Stimulated activated CD4-positive, alpha-beta T cell treated with anti-CD3 and anti-CD28 coated beads, Interleukin-1b, Interleukin-23, amount 100 ng/mL, for 4 hours (primary cell): Measurements from ENCODE around the gene LRRC4C.

Source experiments
- DNase-seq, 2 donors: peaks; one replicate each; pipeline ENCODE4 v3.0.0-alpha.2; 2020; ENCODE audit warnings: low read depth in 2 of 2

LRRC4C gene

DNA sequence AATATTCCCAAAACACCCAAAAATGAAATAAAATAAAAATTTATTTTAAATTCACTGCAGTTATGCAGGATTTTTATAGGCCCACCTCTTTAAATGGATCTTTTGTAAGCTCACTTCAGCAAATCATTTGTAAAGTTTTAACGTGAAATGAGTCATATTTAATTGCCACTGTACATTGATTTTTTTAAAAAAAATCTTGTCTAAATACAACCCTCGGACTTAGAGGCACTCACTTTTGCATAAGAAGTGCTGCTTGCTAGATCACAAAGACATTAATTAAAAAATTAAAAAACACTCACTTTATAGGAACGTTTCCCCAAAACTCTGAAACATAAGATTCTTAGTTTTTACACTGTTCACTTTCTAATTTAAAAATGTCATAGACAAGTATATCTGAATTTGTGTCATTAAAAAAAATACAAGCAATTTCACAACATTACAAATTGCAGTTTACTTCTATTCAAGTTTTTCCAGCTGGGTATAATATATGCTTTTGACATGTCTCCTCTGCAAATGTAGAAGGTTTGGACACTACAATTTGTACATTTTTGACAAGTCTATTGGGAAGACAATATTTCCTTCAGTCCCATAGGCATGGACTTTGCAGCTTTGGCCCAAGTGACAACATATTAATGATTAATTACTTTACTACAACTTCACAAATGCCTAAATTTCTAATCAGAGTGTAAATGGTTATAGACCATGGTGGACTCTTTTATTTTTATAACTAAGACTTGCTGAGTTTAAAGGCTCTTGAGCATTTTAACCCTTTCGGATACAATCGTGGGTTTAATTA, 1088.4 kb downstream of the LRRC4C start:
- no peak for DNase-seq

DNA sequence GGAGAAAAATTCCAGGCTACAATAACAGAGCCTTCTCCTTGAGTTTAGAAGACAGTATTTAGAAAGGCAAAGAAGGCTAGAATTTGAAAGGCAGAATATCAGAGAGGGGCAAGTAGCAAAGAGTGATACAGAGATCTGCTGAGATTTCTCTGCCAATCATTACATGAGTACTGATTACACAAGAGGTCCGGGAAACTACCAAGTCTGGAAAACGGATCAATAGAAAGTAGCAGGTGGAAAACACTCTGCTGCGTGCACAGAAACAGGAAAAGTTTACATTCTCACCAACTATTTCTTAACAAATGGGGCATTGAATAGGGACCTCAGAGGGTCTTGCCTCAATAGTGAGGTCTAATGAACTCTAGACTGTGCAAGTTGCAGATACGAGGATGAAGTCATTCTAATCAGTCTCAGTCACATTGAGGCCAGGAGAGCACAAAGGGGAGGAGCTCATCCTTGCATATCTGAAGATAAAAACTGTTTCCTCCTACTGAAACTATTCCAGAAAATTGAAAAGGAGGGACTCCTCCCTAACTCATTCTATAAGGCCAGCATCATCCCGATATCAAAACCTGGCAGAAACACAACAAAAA, 1099.2 kb downstream of the LRRC4C start:
- no peak for DNase-seq

DNA sequence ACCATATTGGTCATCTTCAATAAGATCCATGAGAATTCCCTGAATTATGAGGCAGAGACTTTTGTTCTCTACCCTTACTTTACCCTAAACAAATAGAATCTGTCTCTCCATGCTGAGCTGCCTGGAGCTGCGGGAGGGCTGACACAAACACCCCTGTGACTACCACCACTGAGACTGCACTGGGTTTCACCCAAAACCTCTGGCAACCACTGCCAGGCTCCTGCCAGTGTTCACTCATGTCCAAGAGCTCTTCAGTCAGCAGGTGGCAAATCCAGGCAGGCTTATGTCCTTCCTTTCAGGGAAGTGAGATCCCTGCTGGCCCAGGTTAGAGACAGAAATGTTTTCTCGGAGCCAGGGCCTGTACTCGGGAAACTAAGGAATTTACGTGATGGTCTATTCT, 1105.3 kb downstream of the LRRC4C start:
- DNase-seq, result no peak

DNA sequence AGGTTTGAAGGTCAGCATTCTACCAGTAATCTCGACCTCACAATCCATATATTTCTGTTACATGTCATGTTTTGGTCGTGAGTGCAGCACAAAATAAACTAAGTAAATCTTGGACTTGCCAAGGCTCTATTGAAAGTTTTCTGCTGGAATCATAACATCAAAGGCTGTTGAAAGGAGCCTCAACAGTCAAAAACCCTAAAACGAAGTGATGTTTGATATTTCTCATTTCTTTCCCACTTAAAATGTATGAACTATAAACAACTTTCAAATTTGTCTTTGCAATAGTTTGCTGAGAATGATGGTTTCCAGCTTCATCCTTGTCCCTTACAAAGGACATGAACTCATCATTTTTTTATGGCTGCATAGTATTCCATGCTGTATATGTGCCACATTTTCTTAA, 1118.5 kb downstream of the LRRC4C start:
- DNase-seq, result no peak

DNA sequence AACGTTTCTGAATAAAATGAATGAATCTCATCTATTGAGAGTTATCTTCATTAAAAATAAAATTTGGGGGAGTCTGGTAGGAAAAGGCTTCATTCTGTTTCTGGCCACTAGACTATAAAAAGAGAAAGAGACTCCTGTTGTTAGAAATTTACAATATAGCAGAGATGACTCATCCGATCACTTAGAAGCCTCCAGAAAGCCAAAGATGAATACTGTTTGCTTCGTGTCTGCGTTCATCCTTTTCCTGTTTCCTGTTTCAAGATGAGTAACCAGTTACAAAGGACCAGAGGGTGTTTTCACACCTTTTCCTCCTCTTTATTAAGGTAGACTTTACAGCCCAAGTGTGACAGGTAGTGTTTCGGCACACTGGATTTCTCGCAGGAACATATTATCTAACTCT, 1120.7 kb downstream of the LRRC4C start:
- no peak for DNase-seq

DNA sequence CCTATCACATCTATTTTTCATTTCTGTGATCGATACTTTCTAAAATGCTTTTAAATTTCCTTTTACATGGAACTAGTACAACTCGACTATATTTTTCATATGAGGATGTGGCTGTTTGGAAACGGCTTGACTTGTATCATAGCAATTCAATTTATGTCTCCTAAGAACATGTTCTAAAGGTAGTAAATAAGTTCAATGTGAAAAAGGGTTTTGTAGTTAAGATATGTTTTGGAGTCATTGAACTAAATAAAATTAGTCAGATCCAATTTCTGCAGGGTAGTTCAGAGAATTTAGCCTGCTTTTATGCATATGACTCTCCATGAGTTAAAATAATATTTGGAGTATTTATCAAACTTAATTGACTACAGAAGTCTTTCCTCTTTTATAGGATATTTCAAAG, 1121.4 kb downstream of the LRRC4C start:
- no peak for DNase-seq

DNA sequence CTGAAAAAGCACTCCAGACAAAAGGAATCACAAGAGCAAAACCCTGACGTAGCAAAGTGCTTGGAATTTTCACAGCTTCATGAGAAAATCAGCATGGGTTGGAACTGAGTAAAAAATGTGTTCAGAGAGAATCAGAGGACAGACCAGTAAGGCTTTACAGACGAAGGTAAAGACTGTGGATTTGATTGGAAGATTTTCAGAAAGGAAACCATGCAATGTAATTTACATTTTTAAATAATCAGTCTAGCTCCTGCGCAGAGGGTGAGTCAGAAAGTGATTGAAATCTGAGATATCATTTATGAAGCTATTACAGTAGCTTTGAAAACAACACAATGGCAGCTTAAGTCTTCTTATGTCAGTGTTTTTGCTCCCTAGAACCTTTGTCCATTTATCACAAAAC, 1122.3 kb downstream of the LRRC4C start:
- no peak for DNase-seq

DNA sequence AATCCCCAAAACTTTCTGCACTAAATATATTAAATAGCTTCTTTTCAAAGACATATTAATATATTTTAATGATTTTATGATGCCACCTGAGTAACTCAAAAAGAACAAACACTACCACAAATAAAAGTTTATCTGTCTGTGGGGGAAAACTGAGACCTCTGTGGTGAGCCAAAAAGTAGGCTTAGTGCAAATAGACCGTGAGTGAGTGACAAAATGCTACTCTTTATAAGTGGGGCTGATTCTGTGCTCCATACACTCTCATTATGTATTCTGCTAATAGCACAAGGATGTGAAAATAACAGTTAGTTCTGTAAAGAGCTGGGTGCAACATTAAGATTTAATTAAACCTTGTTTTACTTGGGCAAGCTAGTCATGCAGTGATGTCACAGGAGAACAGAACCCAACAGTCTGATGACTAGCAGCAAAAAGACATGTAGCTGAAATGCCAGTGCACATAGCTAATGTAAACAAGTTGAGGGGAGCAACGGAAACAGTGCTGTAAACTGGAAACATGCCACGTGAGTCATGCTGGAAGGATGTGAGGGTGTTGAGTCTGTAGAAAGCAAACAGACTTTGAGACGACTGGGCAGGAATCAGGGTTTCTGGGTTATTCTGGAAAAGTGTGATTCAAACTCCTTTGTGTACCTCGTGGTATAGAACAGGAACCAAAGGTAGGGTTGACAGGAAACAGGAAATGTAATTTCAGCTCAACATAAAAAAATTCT, 1130.4 kb downstream of the LRRC4C start:
- no peak for DNase-seq

DNA sequence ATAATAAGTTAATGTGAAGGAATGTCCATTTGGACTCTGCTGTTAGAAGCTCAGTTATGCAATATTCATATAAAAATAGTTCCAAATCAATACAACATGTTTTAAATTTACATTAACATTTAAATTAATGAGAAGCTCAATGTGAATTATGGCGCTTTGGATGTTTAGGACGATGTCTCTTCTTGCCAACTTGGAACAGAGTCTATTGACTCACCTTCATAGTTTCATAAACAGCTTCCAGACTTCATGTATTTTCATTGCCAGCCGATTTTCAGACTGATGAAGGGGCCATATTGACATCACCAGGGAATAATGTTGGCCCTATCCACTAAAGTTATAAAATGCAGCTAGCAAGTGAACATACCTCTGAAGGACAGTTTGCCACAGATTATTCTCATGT, 1136.2 kb downstream of the LRRC4C start:
- DNase-seq, result no peak

DNA sequence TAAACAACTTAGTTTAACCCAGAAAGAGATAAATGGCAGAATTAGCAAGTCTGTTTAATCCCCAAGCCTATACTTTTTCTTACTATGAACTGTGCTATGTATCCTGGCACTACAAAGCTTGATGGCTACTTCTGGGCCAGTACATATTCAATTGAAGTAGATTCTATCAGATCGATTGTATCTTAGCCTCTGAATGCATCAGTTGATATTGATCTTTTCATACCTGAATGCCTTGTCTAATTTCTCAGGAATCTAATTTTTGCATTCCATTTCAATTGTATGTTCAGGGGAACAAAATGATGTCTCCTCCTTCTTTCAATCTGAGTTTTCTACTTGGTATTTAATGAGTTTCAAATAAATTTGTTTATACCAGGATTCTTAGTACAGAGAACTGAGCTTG, 1137.9 kb downstream of the LRRC4C start:
- DNase-seq, result no peak

DNA sequence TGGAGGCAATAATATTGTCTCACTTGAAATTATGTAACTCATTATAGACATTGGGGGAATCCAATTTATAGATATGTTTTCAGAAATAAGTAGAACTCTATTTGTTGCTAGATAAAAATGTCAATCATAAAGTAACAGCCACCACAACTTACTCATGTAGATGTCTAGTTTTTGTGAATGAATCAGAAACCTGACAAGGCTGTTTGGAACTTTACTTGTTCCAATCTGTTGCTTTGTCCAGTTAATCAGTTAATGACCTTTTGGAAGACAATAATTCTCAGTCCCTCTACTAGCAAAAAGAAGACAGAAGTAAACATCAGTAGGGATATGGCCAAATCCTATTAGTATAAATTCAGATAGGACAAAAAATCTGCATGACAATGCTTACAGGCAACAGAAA, 1143.3 kb downstream of the LRRC4C start:
- no peak for DNase-seq

DNA sequence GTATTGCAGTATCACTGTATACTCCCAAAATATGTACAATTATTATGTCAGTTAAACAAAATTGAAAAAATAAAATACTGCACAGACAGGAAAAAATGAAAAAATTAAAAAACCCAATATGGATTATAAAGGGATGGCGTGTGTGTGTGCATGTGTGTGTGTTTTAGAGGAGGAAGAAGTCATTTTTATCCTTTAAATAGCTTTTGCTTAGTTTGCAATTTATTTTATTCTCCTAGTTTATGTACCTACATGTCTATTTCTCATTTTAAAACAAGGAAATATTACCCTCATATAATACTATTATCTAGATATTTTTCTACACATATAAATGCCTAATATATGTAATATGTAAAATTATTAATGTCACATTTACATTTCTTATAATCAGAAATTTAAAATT, 1144.3 kb downstream of the LRRC4C start:
- DNase-seq, result no peak

DNA sequence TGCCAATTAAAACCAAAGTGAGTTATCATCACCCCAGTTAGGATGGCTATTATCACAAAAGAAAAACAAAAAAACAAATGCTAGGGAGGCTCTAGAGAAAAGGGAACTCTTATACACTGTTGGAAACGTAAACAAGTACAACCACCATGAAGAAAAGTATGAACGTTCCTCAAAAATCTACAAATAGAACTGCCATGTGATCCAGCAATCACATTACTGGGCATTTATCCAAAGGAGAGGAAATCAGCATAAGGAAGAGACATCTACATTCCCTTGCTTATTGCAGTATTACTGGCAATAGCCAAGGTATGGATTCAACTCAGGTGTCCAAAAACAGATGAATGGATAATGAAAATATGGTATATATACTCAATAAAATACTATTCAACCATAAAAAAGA, 1145.1 kb downstream of the LRRC4C start:
- no peak for DNase-seq

DNA sequence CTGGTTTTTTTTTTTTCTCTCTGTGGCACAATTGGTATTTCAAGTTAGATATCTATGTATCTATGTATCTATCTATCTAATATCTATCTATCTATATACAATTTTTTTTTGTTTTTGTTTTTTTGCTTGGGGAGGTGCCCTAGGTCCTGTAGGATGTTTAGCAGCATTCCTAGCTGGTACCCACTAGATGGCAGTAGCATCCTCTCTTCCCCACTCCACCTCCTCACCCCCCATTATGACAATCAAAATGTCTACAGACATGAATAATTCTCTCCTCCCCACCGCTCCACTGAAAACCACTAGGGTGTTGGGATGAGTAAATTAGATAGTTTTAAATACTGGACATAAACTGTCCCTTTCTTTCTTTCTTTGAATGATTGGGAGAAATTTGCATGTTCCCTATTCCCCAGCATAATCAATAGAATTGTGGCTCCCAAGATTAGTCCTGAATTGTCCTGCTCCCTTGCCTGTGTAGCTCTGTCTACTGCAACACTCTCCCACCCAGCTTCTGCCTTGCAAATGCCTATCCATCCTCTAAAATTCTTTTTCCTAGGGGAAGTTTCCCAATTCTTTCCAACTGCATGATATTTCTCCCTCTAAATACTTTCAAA, 1152.4 kb downstream of the LRRC4C start:
- no peak for DNase-seq

DNA sequence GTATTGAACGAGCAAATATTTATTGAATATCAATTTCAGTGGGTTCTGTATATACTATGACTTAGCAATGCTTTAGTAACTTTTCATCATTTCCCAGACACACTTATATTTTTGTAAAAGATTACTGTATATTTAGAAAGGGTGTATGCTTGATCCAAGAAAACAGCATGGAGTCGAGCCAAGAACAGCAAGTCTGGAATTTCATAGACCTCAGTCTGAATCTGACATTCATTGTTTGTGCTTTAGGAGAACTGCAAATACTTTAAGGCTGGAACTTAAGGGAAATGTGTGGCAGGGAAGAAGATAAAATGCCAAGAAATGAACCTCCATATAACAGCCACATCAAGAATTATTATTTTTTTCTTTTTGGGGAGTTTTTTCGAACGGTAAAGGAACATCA, 1156.8 kb downstream of the LRRC4C start:
- DNase-seq, result no peak

DNA sequence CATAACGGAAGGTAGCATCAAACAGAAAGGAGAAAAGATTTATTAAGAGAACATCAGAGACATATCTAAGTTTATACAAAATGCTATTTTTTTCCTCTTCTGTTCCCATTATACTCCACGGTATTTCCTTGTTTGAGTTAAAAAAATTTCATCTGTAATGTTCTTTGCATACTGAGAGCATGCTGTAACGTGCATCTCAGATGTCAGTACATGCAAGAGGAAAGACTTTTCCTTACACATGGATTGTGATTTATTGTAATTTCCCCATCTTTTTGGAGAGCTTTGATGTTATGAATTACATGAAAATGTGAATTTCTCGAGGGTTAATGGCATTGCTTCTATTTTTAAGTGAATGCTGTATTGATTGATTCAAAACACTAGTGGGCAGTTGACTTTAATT, 1164.0 kb downstream of the LRRC4C start:
- no peak for DNase-seq

DNA sequence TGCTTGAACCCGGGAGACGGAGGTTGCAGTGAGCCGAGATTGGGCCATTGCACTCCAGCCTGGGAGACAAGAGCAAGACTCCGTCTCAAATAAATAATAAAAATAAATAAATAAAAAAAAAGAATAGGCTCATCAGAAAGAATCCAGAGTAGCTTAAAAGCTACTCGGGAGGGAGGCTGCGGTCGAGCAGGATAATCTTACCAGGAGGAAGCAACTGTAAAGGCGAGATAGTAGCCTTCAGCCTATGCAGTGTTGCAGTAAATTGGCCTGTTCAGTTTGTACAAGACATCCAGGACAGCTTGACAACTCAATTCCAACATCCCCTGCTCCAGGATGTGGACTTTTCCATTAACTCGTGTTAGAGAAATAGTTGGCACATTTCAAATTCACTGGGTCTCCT, 1164.7 kb downstream of the LRRC4C start:
- no peak for DNase-seq

DNA sequence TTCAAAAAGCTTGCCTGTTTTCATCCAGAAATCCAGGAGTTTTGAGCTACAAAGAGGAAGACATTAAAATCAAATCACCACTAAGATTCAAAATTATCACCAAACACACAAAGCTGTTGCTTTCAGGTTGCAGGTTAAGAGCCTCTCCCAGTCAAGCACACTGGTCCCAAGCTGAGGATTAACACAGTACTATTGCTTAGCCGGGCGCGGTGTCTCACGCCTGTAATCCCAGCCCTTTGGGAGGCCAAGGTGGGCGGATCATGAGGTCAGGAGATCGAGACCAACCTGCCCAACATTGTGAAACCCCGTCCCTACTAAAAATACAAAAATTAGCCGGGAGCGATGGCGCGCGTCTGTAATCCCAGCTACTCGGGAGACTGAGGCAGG, 1165.1 kb downstream of the LRRC4C start:
- no peak for DNase-seq

DNA sequence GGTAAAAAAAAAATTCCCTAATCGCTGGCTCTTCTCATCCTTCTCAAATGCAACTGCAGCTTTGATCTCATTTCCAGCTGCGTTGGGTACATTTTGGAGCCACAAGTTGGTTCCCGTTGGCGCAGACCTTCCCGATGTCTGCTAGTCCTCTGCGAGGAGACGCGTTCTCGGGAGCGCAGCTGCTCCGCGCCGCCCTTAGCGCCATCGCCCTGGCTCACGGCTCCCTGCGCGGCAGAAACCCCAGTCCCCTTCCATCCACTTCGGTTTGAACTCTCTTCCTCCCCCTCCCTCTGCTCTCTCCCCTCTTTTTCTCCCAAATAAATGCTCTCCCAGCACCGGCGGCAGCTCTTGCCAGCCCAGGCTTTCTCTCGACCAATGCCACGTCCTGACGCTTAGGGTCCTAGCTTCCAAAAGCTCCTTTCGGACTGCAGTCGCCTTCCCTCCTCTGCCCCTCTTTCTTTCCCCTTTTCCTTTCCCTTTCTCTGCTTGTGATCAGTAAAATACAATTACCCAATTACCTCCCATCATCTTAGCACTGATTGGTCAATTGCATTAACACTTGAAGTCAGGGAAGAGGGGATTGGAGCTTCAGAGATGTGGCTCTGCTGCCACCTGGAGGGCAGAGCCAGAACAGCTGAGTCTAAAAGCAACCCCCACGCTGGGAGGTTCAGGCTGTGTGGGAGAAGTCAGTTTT, 1165.7 kb downstream of the LRRC4C start:
- peak in 1 of 2 donors; percentile 7 for DNase-seq

DNA sequence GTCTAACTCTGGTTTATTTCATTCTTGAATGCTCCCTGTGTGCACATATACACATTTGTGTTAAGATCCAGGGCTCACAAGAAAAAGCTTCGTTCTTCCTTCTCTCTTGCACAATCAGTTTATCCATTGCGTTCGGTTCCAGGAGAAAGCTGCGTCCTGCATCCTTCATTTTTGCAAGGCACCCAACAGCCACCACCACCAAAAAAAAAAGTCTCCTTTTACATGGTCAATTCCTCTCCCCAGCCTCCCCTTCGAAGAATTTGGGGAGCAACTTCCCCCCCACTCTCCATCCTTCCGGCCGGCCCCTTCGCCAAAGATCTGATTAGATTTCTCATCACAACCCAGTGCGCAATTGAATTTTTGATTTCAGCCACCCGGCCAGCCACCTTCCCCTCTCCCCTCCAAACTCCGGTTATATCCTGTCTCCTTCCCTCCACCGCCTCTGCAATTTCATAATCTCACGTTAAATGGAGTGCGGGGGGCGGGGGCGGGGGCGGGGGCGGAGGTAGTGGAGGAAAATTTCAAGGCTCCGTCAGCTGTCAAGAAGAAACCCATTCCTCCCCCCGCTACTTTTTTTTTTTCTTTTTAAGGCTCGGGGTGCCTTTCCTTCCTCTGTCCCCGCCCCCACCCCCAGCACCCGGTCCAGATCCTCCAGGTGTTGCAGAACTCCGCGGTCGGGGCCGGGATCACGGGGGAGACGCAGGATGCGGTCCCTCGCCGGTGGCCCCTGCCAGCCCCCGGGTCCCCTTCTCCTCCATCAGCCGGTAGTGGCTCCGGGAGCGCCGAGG, 1166.5 kb downstream of the LRRC4C start:
- no peak for DNase-seq

DNA sequence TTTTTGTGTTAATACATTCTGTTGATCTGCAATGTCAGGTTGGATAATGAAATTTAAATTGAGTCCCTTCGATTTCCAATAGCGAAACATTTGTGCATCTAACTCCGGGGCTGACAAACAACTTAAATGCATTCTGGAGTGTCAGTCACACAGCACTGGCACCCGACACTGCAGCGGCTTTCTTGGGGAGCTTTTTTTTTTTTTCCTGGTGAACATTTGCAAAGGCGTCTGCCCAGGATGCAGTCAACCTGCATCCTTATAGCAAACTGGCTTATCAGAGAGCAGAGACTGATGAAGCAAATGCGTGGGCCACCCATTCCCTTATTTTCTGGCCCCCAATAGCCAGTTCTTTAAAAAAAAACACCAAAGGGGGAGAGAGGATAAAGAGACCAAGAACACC, 1167.7 kb downstream of the LRRC4C start:
- DNase-seq, result no peak
